ENCODE results near the gene LSM14A. TPM values are rescaled to one million over a fixed set of nuclear protein-coding genes. Genes with fewer than 3 reads are reported as not detected.
"Not testable (repeated sequence)": the region's sequence is repeated elsewhere in the genome, so short reads cannot be mapped to it uniquely, and the experiment has no call there.

Gene LSM14A
- total and polyA plus RNA-seq, 3 experiments from 2014 or later: 111 to 167 (median 129) TPM

DNA sequence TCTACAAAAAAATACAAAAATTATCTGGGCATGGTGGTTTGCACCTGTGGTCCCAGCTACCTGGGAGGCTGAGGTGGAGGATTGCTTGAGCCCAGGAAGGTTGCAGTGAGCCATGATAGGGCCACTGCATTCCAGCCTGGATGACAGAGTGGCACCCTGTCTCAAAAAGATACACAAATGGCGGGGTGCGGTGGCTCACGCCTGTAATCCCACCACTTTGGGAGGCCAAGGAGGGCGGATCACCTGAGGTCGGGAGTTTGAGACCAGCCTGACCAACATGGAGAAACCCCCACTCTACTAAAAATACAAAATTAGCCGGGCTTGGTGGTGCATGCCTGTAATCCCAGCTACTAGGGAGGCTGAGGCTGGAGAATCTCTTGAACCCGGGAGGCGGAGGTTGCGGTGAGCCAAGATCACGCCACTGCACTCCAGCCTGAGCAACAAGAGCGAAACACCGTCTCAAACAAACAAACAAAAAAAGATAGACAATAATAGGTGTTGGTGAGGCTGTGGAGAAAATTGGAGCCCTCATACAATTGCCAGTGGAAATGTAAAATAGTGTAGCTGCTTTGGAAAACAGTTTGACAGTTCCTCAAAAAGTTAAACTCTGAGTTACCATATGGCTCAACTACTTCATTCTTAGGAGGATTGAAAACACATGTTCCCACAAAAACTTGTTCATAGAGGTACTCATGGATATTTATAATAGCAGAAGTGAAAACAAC is 2.7 kb upstream of the LSM14A start:
- Mint-ChIP-seq H3K27ac (peak overlapping the region in 5 of 8 donors; percentile 29 to 96 (median 71)), H3K36me3 (peaks cover 0 to 21% (median 2%) of the 10 kb centered on the region in 3 donors), H3K4me1 (peaks cover 20 to 28% (median 23%) of the 10 kb centered on the region in 3 donors), H3K4me3 (peak overlapping the region in 2 of 7 donors; percentile 22 to 97)
- H3K27me3 ChIP-seq (ENCODE audit: insufficient read depth, low read length, poor library complexity, severe bottlenecking); H3K36me3 ChIP-seq (ENCODE audit: insufficient read depth, low read length); H3K9me3 Mint-ChIP-seq; H3K9me3 ChIP-seq (ENCODE audit: low read length); POLR2A ChIA-PET; H3K27ac ChIP-seq (ENCODE audit: low read depth, low read length); H3K27me3 Mint-ChIP-seq; DNase-seq; H3K4me3 ChIP-seq (ENCODE audit: low read length): not testable (repeated sequence)
- H3K4me1 ChIP-seq (ENCODE audit: insufficient read depth, low read length): peaks cover 15% of the 10 kb centered on the region
- CTCF ChIA-PET: interaction anchor here (0.8 kb wide), 1 partner anchor 24 kb away, joined by 3 read pairs; no protein-coding TSS in a partner anchor

GRCh38 chr19:34171539-34171876 is 796 bp upstream of the LSM14A start:
- H3K27ac ChIP-seq (ENCODE audit: low read depth, low read length): peak overlapping the region; percentile 90
- CTCF ChIA-PET: interaction anchor here (1.4 to 1.9 kb wide), 3 partner anchors 16 to 994 kb away, joined by 3 to 4 read pairs (median 3); no protein-coding TSS in a partner anchor
- peak overlapping the region; percentile 74 for H3K4me3 ChIP-seq (ENCODE audit: low read length)
- no peak for DNase-seq
- Mint-ChIP-seq H3K27ac (peak overlapping the region; percentile 94 to 99 (median 98)), H3K4me1 (peaks cover 38 to 44% (median 39%) of the 10 kb centered on the region in 3 donors), H3K4me3 (peak overlapping the region; percentile 82 to 99 (median 95)), H3K36me3 (peaks cover 0 to 29% (median 2%) of the 10 kb centered on the region in 3 donors), H3K9me3 (no peaks in the 10 kb centered on the region), H3K27me3 (no peaks in the 10 kb centered on the region)
- no peaks in the 10 kb centered on the region for H3K9me3 ChIP-seq (ENCODE audit: low read length)
- no peaks in the 10 kb centered on the region for H3K27me3 ChIP-seq (ENCODE audit: insufficient read depth, low read length, poor library complexity, severe bottlenecking)
- POLR2A ChIA-PET: interaction anchor here (0.6 to 2.6 kb wide), 5 partner anchors 54 to 994 kb away, joined by 3 to 8 read pairs (median 7); partner anchors contain the start of gene ZNF302
- H3K36me3 ChIP-seq (ENCODE audit: insufficient read depth, low read length): no peaks in the 10 kb centered on the region
- H3K4me1 ChIP-seq (ENCODE audit: insufficient read depth, low read length): peaks cover 34% of the 10 kb centered on the region

DNA sequence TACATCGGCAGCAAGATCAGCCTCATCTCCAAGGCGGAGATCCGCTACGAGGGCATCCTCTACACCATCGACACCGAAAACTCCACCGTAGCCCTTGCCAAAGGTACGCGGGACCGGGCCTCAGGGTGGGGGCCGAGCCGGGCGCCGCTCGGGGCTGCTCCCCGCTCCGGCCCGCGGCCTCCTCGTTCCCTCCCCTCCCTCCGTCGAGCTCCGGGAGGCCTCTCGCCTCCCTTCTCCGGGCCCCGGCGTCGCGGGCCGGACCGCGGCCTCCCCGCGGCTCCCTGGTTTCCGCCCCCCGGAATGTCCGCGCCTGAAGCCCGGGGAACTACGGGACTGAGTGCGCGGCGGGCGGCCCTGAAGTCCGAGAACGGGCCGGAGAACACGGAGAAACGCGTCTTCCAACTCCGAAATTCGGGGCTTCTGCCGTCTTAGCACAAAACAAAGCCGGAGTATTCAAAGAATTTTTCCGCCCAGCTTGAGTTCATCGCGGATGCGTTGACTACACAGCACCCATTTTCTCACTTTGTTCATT is 423 bp downstream of the LSM14A start:
- no peak for DNase-seq
- Mint-ChIP-seq H3K27me3 (no peaks in the 10 kb centered on the region), H3K27ac (peak overlapping the region; percentile 94 to 100 (median 98)), H3K9me3 (no peaks in the 10 kb centered on the region), H3K4me1 (peaks cover 47 to 57% (median 51%) of the 10 kb centered on the region in 3 donors), H3K36me3 (peaks cover 0 to 35% (median 4%) of the 10 kb centered on the region in 3 donors), H3K4me3 (peak overlapping the region; percentile 92 to 99 (median 96))
- Histone ChIP-seq H3K9me3 (ENCODE audit: low read length) (no peaks in the 10 kb centered on the region), H3K4me1 (ENCODE audit: insufficient read depth, low read length) (peaks cover 46% of the 10 kb centered on the region), H3K4me3 (ENCODE audit: low read length) (peak overlapping the region; percentile 93), H3K27ac (ENCODE audit: low read depth, low read length) (peak overlapping the region; percentile 90), H3K36me3 (ENCODE audit: insufficient read depth, low read length) (no peaks in the 10 kb centered on the region), H3K27me3 (ENCODE audit: insufficient read depth, low read length, poor library complexity, severe bottlenecking) (no peaks in the 10 kb centered on the region)
- POLR2A ChIA-PET: interaction anchor here (0.9 to 2.6 kb wide), 5 partner anchors 9 to 996 kb away, joined by 3 to 8 read pairs (median 7); no protein-coding TSS in a partner anchor
- CTCF ChIA-PET: interaction anchor here (0.6 to 1.9 kb wide), 4 partner anchors 17 to 996 kb away, joined by 3 to 5 read pairs (median 4); no protein-coding TSS in a partner anchor

- Histone ChIP-seq H3K4me3 (ENCODE audit: low read length) (peak overlapping the region; percentile 93), H3K36me3 (ENCODE audit: insufficient read depth, low read length) (no peaks in the 10 kb centered on the region), H3K4me1 (ENCODE audit: insufficient read depth, low read length) (peaks cover 52% of the 10 kb centered on the region), H3K27me3 (ENCODE audit: insufficient read depth, low read length, poor library complexity, severe bottlenecking) (no peaks in the 10 kb centered on the region), H3K27ac (ENCODE audit: low read depth, low read length) (peak overlapping the region; percentile 90), H3K9me3 (ENCODE audit: low read length) (no peaks in the 10 kb centered on the region)
- H3K4me1 Mint-ChIP-seq: peaks cover 52 to 63% (median 58%) of the 10 kb centered on the region in 3 donors
- peak overlapping the region; percentile 92 to 99 (median 96) for H3K4me3 Mint-ChIP-seq
- H3K27me3 Mint-ChIP-seq: no peaks in the 10 kb centered on the region
- peak in 3 of 5 donors; percentile 13 to 32 (median 30) for DNase-seq
- ChIA-PET CTCF (interaction anchor here (0.6 to 1.9 kb wide), 3 partner anchors 16 to 44 kb away, joined by 4 to 5 read pairs (median 5); no protein-coding TSS in a partner anchor), POLR2A (interaction anchor here (0.6 to 2.6 kb wide), 7 partner anchors 9 to 1077 kb away, joined by 3 to 8 read pairs (median 3); no protein-coding TSS in a partner anchor)
- peak overlapping the region; percentile 94 to 100 (median 98) for H3K27ac Mint-ChIP-seq
- H3K9me3 Mint-ChIP-seq: no peaks in the 10 kb centered on the region
- peaks cover 0 to 38% (median 4%) of the 10 kb centered on the region in 3 donors for H3K36me3 Mint-ChIP-seq
These were observed 1.1 kb downstream of the LSM14A start for GRCh38 chr19:34173193-34173956.

- POLR2A ChIA-PET; H3K4me3 ChIP-seq (ENCODE audit: low read length); H3K36me3 ChIP-seq (ENCODE audit: insufficient read depth, low read length); H3K27me3 Mint-ChIP-seq; DNase-seq; H3K9me3 ChIP-seq (ENCODE audit: low read length); H3K9me3 Mint-ChIP-seq; H3K27me3 ChIP-seq (ENCODE audit: insufficient read depth, low read length, poor library complexity, severe bottlenecking): not testable (repeated sequence)
- Mint-ChIP-seq H3K4me3 (peak overlapping the region; percentile 65 to 99 (median 80)), H3K36me3 (peaks cover 0 to 48% (median 9%) of the 10 kb centered on the region in 3 donors), H3K4me1 (peaks cover 65 to 80% (median 76%) of the 10 kb centered on the region in 3 donors), H3K27ac (peak overlapping the region in 7 of 8 donors; percentile 26 to 93 (median 84))
- peak overlapping the region; percentile 6 for H3K27ac ChIP-seq (ENCODE audit: low read depth, low read length)
- CTCF ChIA-PET: interaction anchor here (0.8 kb wide), 1 partner anchor 44 kb away, joined by 3 read pairs; no protein-coding TSS in a partner anchor
- H3K4me1 ChIP-seq (ENCODE audit: insufficient read depth, low read length): peaks cover 70% of the 10 kb centered on the region
These were observed 2.9 kb downstream of the LSM14A start for GRCh38 chr19:34175173-34175572.

DNA sequence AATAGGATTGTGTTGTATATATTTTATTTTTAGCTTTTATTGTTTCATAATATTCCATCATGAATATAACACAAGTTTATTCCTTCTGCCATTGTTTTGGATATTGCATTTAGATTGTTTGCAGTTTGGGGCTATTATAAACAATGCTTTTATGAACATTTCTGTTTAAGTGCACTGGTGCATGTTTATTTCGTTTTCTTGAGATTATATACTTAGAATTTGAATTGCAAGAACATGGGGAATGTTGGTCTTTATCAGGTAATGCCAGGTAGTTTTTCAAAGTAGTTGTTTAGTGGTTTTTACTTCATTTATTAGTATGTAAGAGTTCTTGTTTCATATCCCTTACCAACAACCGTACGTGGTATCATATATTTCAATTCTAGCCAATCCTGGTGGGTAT is 4.3 kb downstream of the LSM14A start:
- POLR2A ChIA-PET: no interaction called here
- Mint-ChIP-seq H3K27me3 (no peaks in the 10 kb centered on the region), H3K4me1 (peaks cover 76 to 86% (median 80%) of the 10 kb centered on the region in 3 donors)

GRCh38 chr19:34178274-34178610 is 5.9 kb downstream of the LSM14A start:
- H3K27me3 ChIP-seq (ENCODE audit: insufficient read depth, low read length, poor library complexity, severe bottlenecking): no peaks in the 10 kb centered on the region
- Mint-ChIP-seq H3K36me3 (peaks cover 0 to 58% (median 15%) of the 10 kb centered on the region in 3 donors), H3K27ac (peak overlapping the region; percentile 38 to 88 (median 50)), H3K27me3 (no peaks in the 10 kb centered on the region), H3K4me1 (peaks cover 84 to 95% (median 93%) of the 10 kb centered on the region in 3 donors), H3K4me3 (peak overlapping the region; percentile 59 to 81 (median 67)), H3K9me3 (no peaks in the 10 kb centered on the region)
- H3K27ac ChIP-seq (ENCODE audit: low read depth, low read length): no peak overlapping the region
- H3K4me3 ChIP-seq (ENCODE audit: low read length): peak overlapping the region; percentile 26
- H3K36me3 ChIP-seq (ENCODE audit: insufficient read depth, low read length): peaks cover 16% of the 10 kb centered on the region
- H3K9me3 ChIP-seq (ENCODE audit: low read length): no peaks in the 10 kb centered on the region
- POLR2A ChIA-PET: no interaction called here
- CTCF ChIA-PET: no interaction called here
- peak in 1 of 5 donors; percentile 45 for DNase-seq
- H3K4me1 ChIP-seq (ENCODE audit: insufficient read depth, low read length): peaks cover 93% of the 10 kb centered on the region

More for the DNA sequence above, 4.3 kb downstream of the LSM14A start:
- peaks cover 78% of the 10 kb centered on the region for H3K4me1 ChIP-seq (ENCODE audit: insufficient read depth, low read length)
- peak overlapping the region; percentile 23 for H3K4me3 ChIP-seq (ENCODE audit: low read length)
- no peak overlapping the region for H3K27ac ChIP-seq (ENCODE audit: low read depth, low read length)
- peaks cover 0 to 59% (median 14%) of the 10 kb centered on the region in 3 donors for H3K36me3 Mint-ChIP-seq
- no peaks in the 10 kb centered on the region for H3K9me3 ChIP-seq (ENCODE audit: low read length)
- H3K4me3 Mint-ChIP-seq: peak overlapping the region; percentile 65 to 99 (median 80)
- CTCF ChIA-PET: no interaction called here
- no peaks in the 10 kb centered on the region for H3K9me3 Mint-ChIP-seq
- H3K36me3 ChIP-seq (ENCODE audit: insufficient read depth, low read length): peaks cover 12% of the 10 kb centered on the region
- peak overlapping the region; percentile 18 to 90 (median 78) for H3K27ac Mint-ChIP-seq
- H3K27me3 ChIP-seq (ENCODE audit: insufficient read depth, low read length, poor library complexity, severe bottlenecking): no peaks in the 10 kb centered on the region
- DNase-seq: no peak
